ENCODE measurements around the gene ADAMTS20. TPM values are rescaled to one million over a fixed set of nuclear protein-coding genes. Genes with fewer than 3 reads are reported as not detected.
"Not testable (repeated sequence)": the region's sequence is repeated elsewhere in the genome, so short reads cannot be mapped to it uniquely, and the experiment has no call there.

ADAMTS20 gene
- total RNA-seq, 1 experiment from 2014 or later = 0.07 TPM

DNA sequence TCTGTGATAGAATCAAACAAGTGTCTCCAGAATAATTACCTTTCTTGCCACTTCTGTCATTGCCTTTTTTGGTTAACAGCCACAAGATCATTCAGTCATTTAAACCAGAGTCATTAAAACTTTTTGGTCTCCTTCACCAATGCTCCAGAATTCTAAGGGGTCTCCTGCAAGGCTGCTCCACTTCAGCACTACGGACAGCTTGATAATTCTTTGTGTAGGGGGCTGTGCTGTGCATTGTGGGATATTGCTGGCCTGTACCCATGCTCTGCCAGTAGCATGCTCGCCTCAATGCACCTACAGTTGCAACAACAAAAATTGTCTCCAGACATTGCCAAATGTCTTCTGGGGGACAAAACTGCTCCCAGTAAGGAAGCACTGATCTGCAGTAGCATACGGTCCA, 7.3 kb downstream of the ADAMTS20 start:
- ChIA-PET CTCF (no interaction called here), POLR2A (no interaction called here)

DNA sequence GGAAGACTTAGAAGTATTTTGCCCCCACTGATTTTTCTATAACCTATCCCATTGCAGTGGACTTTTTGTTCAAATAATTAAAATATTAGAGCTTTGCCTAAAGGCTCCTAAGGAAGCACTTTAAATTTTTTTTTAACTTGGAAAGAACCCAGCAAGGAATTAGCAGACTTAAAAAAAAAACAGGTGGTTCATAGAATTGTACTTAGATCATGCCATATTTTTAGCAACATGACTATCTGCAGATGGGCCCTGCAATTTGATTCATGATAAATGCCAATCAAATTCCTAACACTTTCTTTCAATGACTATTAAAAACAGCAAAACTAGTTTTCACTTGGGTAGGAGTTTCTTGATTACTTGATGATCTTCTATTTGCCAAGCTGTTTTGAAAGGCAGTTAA, 11.5 kb downstream of the ADAMTS20 start:
- Mint-ChIP-seq H3K27ac (ENCODE audit: unreplicated experiment) (no peak overlapping the region), H3K4me3 (ENCODE audit: unreplicated experiment) (no peak overlapping the region), H3K36me3 (ENCODE audit: insufficient read depth, unreplicated experiment) (no peaks in the 10 kb centered on the region), H3K27me3 (ENCODE audit: insufficient read depth, unreplicated experiment) (peaks cover 4% of the 10 kb centered on the region), H3K4me1 (ENCODE audit: low read depth, unreplicated experiment) (no peaks in the 10 kb centered on the region), H3K9me3 (ENCODE audit: unreplicated experiment) (no peaks in the 10 kb centered on the region)
- intact Hi-C loops (cut with micrococcal nuclease; ENCODE audit: unreplicated experiment) = no loop called here
- Histone ChIP-seq H3K27me3 (replicated peaks; ENCODE audit: control insufficient read depth, insufficient read depth, low read length) (no peaks in the 10 kb centered on the region), H3K4me3 (ENCODE audit: low read depth, low read length) (no peak overlapping the region), H3K4me1 (no peaks in the 10 kb centered on the region; the same call in 1 of the 2 replicates), H3K36me3 (ENCODE audit: control insufficient read depth, insufficient read depth, low read length) (no peaks in the 10 kb centered on the region), H3K9me3 (no peaks in the 10 kb centered on the region)
- CTCF ChIA-PET = no interaction called here
- POLR2A ChIA-PET = no interaction called here
- BruUV-seq (replicated peaks) = no TSS peak
- TF ChIP-seq, protein P1, sequence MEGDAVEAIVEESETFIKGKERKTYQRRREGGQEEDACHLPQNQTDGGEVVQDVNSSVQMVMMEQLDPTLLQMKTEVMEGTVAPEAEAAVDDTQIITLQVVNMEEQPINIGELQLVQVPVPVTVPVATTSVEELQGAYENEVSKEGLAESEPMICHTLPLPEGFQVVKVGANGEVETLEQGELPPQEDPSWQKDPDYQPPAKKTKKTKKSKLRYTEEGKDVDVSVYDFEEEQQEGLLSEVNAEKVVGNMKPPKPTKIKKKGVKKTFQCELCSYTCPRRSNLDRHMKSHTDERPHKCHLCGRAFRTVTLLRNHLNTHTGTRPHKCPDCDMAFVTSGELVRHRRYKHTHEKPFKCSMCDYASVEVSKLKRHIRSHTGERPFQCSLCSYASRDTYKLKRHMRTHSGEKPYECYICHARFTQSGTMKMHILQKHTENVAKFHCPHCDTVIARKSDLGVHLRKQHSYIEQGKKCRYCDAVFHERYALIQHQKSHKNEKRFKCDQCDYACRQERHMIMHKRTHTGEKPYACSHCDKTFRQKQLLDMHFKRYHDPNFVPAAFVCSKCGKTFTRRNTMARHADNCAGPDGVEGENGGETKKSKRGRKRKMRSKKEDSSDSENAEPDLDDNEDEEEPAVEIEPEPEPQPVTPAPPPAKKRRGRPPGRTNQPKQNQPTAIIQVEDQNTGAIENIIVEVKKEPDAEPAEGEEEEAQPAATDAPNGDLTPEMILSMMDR (IDR thresholded peaks at IDR 0.05; ENCODE audit: insufficient read depth in 1 of 2, low read depth in 1 of 2, low read length in 1 of 2, severe bottlenecking in 1 of 2, unreplicated experiment in 1 of 2) = no peak
- no peak for DNase-seq

More for the DNA sequence above, 7.3 kb downstream of the ADAMTS20 start:
- DNase-seq = no peak
- Mint-ChIP-seq H3K4me1 (ENCODE audit: low read depth, unreplicated experiment) (no peaks in the 10 kb centered on the region), H3K36me3 (ENCODE audit: insufficient read depth, unreplicated experiment) (no peaks in the 10 kb centered on the region), H3K27me3 (ENCODE audit: insufficient read depth, unreplicated experiment) (peaks cover 4% of the 10 kb centered on the region), H3K27ac (ENCODE audit: unreplicated experiment) (no peak overlapping the region), H3K9me3 (ENCODE audit: unreplicated experiment) (no peaks in the 10 kb centered on the region), H3K4me3 (ENCODE audit: unreplicated experiment) (no peak overlapping the region)
- TF ChIP-seq, protein P1 (IDR thresholded peaks at IDR 0.05; ENCODE audit: insufficient read depth in 1 of 2, low read depth in 1 of 2, low read length in 1 of 2, severe bottlenecking in 1 of 2, unreplicated experiment in 1 of 2) = no peak
- H3K4me1 ChIP-seq = no peaks in the 10 kb centered on the region; the same call in 1 of the 2 replicates
- intact Hi-C loops (cut with micrococcal nuclease; ENCODE audit: unreplicated experiment) = no loop called here
- no peaks in the 10 kb centered on the region for H3K36me3 ChIP-seq (ENCODE audit: control insufficient read depth, insufficient read depth, low read length)
- H3K4me3 ChIP-seq (ENCODE audit: low read depth, low read length) = no peak overlapping the region
- no peaks in the 10 kb centered on the region for H3K27me3 ChIP-seq (replicated peaks; ENCODE audit: control insufficient read depth, insufficient read depth, low read length)
- H3K9me3 ChIP-seq = no peaks in the 10 kb centered on the region
- BruUV-seq (replicated peaks) = no TSS peak

DNA sequence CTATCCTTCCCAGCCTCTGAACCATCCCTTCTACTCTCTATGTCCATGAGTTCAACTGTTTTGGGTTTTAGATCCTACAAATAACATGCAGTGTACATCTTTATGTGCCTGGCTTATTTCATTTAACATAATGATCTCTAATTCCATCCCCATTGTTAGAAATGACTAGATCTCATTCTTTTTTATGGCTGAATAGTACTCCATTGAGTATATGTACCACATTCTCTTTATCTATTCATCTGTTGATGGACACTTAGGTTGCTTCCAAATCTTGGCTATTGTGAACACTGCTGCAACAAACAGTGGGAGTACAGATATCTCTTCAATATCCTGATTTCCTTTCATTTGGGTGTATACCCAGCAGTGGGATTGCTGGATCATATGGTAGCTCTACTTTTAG, 14.3 kb downstream of the ADAMTS20 start:
- DNase-seq; H3K4me3 ChIP-seq (ENCODE audit: low read depth, low read length); BruUV-seq (replicated peaks); H3K9me3 Mint-ChIP-seq (ENCODE audit: unreplicated experiment); H3K4me1 Mint-ChIP-seq (ENCODE audit: low read depth, unreplicated experiment); H3K27me3 ChIP-seq (replicated peaks; ENCODE audit: control insufficient read depth, insufficient read depth, low read length); intact Hi-C loops (cut with micrococcal nuclease; ENCODE audit: unreplicated experiment); H3K4me1 ChIP-seq; H3K36me3 Mint-ChIP-seq (ENCODE audit: insufficient read depth, unreplicated experiment); H3K36me3 ChIP-seq (ENCODE audit: control insufficient read depth, insufficient read depth, low read length); H3K9me3 ChIP-seq; H3K4me3 Mint-ChIP-seq (ENCODE audit: unreplicated experiment); CTCF ChIA-PET; H3K27me3 Mint-ChIP-seq (ENCODE audit: insufficient read depth, unreplicated experiment); POLR2A ChIA-PET; H3K27ac Mint-ChIP-seq (ENCODE audit: unreplicated experiment): not testable (repeated sequence)

DNA sequence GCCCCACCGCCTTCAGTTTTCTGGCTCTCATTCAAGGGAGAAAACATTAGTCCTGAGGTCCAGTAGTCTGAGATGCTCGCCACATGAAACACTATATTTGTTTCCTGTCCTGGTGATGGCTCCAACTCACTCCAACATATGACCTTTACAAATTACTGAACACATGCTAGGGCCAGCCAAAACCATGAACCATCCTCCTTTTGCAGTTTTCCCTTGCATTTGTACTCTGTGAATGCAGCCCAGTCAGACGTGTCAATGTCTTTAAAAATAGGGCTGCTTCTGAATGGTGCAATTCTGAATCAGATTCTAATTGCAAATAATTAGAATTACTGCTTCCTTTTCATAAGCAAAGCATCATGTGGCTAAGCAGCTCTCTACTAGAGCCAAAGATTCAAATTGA, 36.0 kb downstream of the ADAMTS20 start:
- no peaks in the 10 kb centered on the region for H3K4me1 Mint-ChIP-seq (ENCODE audit: low read depth, unreplicated experiment)
- no TSS peak for BruUV-seq (replicated peaks)
- Histone ChIP-seq H3K4me1 (no peaks in the 10 kb centered on the region), H3K9me3 (no peaks in the 10 kb centered on the region), H3K27me3 (replicated peaks; ENCODE audit: control insufficient read depth, insufficient read depth, low read length) (no peaks in the 10 kb centered on the region), H3K4me3 (ENCODE audit: low read depth, low read length) (no peak overlapping the region), H3K36me3 (ENCODE audit: control insufficient read depth, insufficient read depth, low read length) (no peaks in the 10 kb centered on the region)
- no peak overlapping the region for H3K27ac Mint-ChIP-seq (ENCODE audit: unreplicated experiment)
- H3K27me3 Mint-ChIP-seq (ENCODE audit: insufficient read depth, unreplicated experiment) = peaks cover under 1% of the 10 kb centered on the region
- TF ChIP-seq, protein P1 (IDR thresholded peaks at IDR 0.05; ENCODE audit: insufficient read depth in 1 of 2, low read depth in 1 of 2, low read length in 1 of 2, severe bottlenecking in 1 of 2, unreplicated experiment in 1 of 2) = no peak
- ChIA-PET POLR2A (no interaction called here), CTCF (no interaction called here)
- no peaks in the 10 kb centered on the region for H3K9me3 Mint-ChIP-seq (ENCODE audit: unreplicated experiment)
- no peak overlapping the region for H3K4me3 Mint-ChIP-seq (ENCODE audit: unreplicated experiment)
- no peaks in the 10 kb centered on the region for H3K36me3 Mint-ChIP-seq (ENCODE audit: insufficient read depth, unreplicated experiment)
- intact Hi-C loops (cut with micrococcal nuclease; ENCODE audit: unreplicated experiment) = no loop called here
- no peak for DNase-seq

All from Caco-2 (cell line).